ENCODE measurements around the gene JMJD6.
A peak's percentile ranks its signal among the peaks of the same experiment; 100 is the strongest.
"Not testable (repeated sequence)": the region's sequence is repeated elsewhere in the genome, so short reads cannot be mapped to it uniquely, and the experiment has no call there.

Gene JMJD6

GRCh38 chr17:76726231-76726775 lies at the start of gene JMJD6:
TSS of gene JMJD6 (minus strand) at chr17:76726606. CDS start at chr17:76726475, 131 bp downstream.
- DNase-seq (ENCODE audit: low spot score) = peak; percentile 95

- DNase-seq (ENCODE audit: low spot score) = no peak
Observed at GRCh38 chr17:76775021-76775600, 48.7 kb upstream of the JMJD6 start.

- DNase-seq (ENCODE audit: low spot score) = peak; percentile 38
Observed at GRCh38 chr17:76772842-76773525, 46.6 kb upstream of the JMJD6 start.

GRCh38 chr17:76758570-76758969 lies 32.2 kb upstream of the JMJD6 start:
- DNase-seq (ENCODE audit: low spot score) = no peak

- no peak for DNase-seq (ENCODE audit: low spot score)
Observed at GRCh38 chr17:76757256-76757655, 30.9 kb upstream of the JMJD6 start.

GRCh38 chr17:76755285-76755684 lies 28.9 kb upstream of the JMJD6 start:
- DNase-seq (ENCODE audit: low spot score) = no peak

DNA sequence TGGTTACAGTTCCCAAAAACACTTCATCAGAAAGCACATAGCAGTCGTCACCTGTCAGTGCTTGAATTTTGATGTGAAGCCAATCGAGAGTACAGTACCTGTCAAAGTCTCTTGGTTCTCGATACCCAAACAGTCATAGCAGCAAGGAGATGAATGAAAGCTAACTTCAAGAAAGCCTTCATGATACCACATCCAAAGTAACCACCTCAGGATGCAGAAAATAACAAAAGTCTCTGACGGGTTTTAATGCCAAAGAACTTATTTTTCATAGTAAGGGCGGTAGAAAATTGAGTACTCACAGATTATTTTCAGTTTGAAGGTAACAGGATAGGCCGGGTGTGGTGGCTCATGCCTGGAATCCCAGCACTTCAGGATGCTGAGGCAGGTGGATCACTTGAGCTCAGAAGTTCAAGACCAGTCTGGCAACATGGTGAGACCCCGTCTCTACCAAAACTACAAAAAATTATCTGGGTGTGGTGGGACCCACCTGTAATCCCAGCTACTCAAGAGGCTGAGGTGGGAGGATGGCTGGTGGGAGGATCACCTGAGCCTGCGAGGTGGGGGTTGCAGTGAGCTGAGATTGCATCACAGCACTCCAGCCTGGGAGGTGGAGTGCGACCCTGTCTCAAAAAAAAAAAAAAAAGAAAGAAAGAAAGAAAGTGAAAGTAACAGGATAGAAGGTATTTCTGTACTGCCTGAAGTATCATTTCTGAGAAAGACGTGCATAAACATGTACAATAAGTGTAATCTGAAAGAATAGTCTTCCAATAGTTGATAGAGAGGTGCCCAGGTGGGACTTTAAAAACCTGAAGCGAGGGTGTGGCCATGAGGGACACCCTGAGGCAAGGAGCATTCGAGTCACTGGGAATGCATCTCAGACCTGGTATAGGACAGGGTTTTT lies 26.9 kb upstream of the JMJD6 start:
- DNase-seq (ENCODE audit: low spot score) = no peak

DNA sequence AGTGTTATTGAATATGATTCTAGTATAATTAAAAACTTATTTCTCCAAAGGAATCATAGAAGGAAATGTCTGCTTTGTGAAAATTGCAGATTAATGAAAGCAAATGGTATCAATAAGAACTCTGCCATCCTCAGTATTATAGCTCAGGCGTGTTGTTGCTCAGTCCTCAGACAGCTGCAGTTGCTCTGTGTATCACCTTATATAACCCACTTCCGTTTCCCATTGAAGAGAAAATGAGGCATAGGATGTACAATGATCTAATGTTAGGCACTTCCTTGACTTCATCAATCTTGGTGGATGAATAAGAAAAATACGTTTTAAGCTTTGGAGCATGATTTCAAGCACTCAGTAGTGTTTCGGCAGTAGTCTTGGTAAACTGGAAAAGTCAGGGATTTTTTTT lies 25.6 kb upstream of the JMJD6 start:
- DNase-seq (ENCODE audit: low spot score) = no peak

- DNase-seq (ENCODE audit: low spot score) = no peak
Observed at GRCh38 chr17:76751416-76751993, 25.1 kb upstream of the JMJD6 start.

GRCh38 chr17:76748657-76749056 lies 22.3 kb upstream of the JMJD6 start:
- DNase-seq (ENCODE audit: low spot score) = no peak

- DNase-seq (ENCODE audit: low spot score) = peak; percentile 85
Observed at GRCh38 chr17:76747716-76748363, 21.4 kb upstream of the JMJD6 start.

- not testable (repeated sequence) for DNase-seq (ENCODE audit: low spot score)
Observed at GRCh38 chr17:76745785-76746184, 19.4 kb upstream of the JMJD6 start.

DNA sequence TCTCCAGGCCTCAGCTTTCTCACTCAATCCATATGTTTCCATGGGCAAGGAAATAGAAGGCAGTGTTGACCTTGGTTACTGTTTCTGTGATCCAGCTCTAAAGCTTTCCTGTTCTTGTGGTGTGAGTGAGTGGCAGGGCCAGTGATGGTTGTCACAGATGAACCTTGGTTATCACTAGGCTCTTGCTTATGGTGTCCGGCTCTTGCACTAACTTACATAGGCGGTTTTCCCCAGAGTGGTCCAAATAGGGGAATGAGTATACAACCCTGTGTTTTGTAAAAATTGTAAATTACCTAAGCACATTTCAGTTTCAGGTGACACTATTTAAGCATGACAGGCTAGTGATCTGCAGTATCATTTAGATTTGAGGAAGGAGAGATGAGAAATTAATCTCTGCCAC lies 18.3 kb upstream of the JMJD6 start:
- no peak for DNase-seq (ENCODE audit: low spot score)

DNA sequence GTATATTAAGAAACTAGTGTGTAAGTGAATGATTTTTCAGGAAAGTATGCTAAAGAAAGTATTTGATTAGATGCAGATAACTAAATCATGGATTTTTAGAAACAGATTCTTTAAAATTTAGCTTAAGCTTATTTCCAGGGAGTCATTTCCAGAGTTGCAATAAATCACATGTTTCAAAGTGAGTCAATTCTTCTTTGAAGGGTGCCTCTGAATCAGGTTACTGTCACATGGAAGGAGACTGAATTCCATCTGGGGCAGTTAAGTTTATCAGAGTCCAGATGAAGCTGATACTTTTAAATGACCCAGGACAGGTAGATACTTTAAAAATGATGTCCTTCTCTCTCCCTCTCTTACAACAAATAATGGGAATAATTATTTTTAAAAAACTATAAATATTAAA lies 16.6 kb upstream of the JMJD6 start:
- DNase-seq (ENCODE audit: low spot score) = no peak

GRCh38 chr17:76740329-76741118 lies 14.1 kb upstream of the JMJD6 start:
- DNase-seq (ENCODE audit: low spot score) = no peak

- DNase-seq (ENCODE audit: low spot score) = not testable (repeated sequence)
Observed at GRCh38 chr17:76739568-76740115, 13.2 kb upstream of the JMJD6 start.

GRCh38 chr17:76738468-76738850 lies 12.1 kb upstream of the JMJD6 start:
- no peak for DNase-seq (ENCODE audit: low spot score)

DNA sequence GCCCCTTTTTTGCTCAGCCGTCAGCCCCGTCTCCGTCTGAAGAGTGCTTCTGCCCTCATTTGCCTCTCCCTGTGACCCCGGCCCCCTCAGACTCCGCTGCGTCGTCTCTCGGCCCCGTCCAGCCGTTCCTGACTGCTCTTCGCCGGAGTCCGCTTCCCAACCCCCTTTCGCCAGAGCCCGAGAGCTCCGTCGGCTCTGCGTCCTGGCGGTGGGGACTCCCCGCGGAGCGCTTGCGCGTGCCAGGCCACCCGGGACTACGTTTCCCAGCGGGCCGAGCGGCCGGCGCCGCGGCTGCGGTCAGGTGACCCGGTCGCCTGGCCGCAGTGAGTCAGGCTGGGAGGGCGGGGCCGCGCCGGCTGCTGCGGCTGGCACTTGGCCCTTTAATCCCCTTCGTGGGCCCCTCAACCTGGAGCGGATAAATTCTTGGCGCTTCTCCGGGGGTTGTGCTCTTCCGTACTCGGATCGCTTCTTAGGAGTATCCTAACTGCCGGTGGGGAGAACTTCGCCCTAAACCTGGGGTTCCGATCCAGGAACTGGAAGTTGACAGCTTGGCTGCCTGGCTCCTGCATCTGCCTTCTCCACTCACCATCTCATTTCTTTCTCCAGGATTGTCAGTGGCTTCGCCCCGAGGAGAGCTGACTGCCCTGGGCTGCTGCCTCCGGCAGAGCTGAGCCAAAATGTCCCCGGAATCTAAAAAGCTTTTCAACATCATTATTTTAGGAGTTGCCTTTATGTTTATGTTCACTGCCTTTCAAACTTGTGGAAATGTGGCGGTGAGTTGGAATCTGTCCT lies 11.5 kb upstream of the JMJD6 start, which contains the start of gene MFSD11:
TSS of gene MFSD11 (plus strand) at position 444 of the 792 bp plus-strand sequence. CDS start at position 678, 234 bp downstream.
- peak; percentile 96 for DNase-seq (ENCODE audit: low spot score)

GRCh38 chr17:76737082-76737675 lies 10.8 kb upstream of the JMJD6 start, which contains the start of gene SRSF2:
TSS of gene SRSF2 (minus strand) at chr17:76737331. CDS start at chr17:76737160, 171 bp downstream.
- DNase-seq (ENCODE audit: low spot score) = peak; percentile 99

All from COLO829 (cell line).